Fibroblast of peridontal ligament (primary cell): ENCODE data around the gene HES1.

Source experiments
- DNase-seq: peaks from one replicate; pipeline ENCODE4 v3.0.0-alpha.2; 2010; ENCODE audit errors: extremely low read depth

HES1 gene

GRCh38 chr3:194102436-194102835, 33.5 kb upstream of the HES1 start:
- no peak for DNase-seq

DNA sequence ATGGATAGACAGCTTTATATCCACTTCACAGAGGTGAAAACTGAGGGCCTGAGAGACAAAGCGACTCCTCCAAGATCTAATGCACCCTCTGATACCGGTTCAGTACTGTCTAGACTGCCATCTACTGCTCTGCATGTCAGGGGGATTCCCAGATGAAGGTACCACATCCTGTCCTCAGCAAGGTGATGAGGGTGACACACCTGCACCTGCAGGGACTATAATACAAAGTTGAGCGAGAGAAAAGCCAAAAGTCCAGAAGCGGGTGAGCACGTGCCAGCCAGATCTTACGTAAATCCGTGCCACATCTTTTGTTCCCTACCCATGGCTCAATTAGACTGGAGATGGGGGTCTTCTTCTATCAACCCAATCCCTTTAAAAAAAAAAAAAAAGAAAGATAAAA, 32.4 kb upstream of the HES1 start:
- no peak for DNase-seq

DNA sequence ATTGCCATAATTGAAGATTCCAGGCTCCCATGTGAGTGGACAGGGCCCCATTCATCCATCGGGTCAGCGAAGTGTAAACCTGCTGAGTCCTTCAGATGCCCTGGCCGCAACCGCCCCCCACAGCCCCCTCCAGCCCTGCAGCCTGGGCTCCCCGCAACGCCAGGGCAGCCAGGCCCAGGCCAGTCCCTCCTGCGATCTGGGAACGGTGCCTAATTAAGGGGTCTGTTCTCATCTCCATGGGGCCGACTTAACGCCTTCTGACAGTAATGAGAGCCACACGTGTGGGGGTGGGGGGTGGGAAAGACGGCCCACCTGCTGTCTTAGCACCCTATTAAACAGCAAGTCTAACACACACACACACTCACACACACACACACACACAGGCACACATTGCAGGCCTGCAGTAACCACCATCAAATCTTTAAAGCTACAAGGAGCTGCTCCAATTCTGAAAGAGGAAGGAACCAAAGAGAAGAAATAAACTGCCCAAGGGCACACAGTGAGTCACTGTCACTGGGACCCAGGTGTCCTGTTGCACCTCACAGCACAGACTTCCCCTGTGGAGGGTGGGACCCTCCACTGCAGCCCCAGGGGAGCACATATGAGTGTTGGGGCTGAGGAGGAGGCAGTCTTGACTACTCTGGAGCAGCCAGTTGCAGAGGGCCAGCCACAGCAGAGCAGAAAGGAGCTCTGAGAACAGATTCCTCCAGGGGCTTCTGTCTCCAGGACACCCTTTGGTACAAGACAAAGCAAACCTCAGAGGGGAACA, 31.8 kb upstream of the HES1 start:
- DNase-seq, result no peak

- no peak for DNase-seq
These were observed 30.7 kb upstream of the HES1 start for GRCh38 chr3:194105292-194105691.

DNA sequence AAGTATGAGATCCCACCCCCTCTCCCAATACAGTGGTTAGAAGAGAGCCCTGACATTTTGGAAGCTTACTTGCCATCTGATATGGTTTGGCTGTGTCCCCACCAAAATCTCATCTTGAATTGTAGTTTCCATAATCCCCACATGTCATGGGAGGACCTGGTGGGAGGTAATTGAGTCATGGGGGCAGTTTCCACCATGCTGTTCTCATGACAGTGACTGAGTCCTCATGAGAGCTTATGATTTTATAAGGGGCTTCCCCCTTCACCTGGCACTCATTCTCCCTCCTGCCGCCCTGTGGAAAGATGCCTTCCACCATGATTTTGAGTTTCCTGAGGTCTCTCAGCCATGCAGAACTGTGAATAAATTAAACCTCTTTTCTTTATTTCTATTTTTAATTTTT, 28.8 kb upstream of the HES1 start:
- DNase-seq, result no peak

- no peak for DNase-seq
These were observed 26.6 kb upstream of the HES1 start for GRCh38 chr3:194109192-194109863.

DNA sequence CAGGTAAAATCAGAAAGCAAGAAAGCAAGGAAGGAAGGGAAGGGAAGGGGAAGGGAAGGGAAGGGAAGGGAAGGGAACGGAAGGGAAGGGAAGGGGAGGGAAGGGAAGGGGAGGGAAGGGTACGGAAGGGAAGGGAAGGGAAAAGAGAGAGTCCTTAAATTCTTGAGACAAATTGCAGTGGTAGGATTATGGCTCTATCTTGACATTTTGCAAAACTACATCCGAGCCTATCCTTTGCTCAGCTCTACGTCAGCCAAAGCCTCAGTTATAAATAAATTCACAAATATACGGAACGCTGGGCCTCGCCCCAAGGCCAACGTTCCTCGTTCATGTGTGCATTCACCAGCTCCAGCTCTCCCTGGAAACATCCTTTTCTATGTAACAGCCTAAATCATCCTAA, 25.5 kb upstream of the HES1 start:
- DNase-seq, result no peak

GRCh38 chr3:194111336-194111735, 24.6 kb upstream of the HES1 start:
- no peak for DNase-seq

DNA sequence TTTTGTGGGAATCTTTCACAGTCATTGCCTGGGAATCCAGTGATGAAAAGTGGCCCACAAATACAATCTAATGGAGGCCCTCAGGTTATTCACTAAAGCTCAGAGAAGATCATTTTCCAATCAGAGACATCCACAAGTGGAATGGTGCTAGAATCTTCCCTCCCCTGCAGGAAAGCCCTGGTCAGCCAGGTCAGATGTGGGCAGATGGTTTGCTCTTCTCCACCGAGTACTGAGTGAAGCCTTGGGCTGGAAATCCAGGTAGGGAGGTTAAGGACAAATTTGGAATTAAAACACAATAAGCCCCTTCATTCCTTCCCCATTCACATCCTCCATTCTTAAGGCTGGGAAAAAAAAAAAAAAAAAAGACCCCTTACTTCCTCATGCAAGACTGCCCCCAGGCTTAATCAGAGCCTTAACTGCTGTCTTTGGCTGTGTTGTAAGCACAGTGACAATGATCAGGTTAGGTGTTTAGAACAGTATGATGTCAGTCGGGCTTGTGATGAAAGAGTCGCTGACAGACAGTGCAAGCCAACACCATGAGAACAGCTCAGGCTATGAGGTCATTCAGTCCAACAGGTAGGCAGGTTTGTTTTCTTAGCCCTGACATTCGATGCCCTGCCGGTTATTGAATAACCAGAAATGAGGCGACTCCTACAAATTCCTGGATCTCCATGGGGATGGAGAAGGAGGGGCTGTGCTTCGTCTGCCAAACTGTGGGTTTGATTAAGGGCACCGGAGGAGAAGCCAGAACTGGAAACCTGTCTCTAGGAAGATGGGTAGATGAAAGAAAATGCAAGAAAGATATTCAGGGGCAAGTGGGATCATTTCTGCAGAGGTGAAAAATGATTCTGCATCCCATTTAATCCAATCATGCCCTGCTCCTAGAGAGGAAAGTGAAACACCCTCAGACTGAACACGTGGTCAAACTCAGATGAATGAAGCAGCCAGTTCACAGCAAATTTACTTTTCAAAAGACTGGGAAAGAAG, 23.5 kb upstream of the HES1 start:
- no peak for DNase-seq

GRCh38 chr3:194114123-194114522, 21.8 kb upstream of the HES1 start:
- DNase-seq, result no peak

DNA sequence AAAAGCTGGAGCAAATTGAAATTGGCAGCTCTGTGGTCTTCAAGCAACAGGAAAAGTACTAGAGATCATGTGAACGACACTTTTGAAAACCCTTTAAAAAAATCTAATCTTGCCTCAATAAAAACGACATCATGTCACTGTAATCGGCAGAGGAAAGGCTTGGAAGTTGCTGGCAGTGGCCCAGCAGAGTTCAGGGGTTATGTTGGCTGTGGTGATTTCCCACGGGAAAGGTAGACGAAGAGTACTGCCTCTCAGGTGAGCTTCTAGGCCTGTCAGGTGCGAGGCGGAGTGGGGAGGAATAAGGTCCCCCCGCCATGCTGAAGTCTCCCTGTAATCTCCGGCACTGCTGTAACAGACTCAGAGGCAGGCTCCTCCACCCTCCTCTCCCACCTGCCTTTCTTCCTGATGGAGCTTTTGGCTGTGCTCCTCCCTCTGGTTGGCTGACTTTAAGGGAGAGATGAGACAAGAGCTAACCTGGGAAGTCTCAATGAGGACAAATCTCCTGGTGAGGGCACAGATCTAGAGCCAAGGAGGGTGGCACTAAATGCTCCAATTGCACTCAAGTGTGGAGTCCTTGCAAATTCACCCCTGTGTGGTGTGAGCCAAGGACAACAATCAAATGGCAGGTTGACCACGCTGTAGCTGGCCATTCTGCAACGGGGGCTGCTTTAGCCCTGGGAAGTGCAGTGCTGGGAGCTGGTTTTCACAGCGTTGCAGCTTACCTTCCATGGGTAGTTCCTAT, 18.7 kb upstream of the HES1 start:
- no peak for DNase-seq

DNA sequence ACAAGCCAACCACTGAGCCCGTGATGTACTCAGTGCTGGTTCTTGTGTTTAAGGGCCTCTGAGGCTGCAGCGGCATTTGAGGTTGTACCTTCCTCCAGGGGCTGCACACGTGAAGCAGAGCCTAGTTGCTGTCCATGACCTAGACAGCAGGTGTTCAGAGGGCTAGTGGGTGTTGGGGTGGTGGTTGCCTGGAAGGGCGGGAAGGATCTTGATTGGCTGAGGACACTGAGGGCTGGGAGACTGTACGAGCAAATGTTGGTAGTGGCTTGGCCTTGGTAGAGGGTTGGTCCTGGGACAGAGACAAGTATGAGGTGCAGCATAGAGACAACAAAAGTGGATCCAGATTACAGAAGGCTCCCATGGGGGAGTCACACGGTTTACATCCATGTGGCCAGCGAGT, 17.0 kb upstream of the HES1 start:
- DNase-seq, result no peak

- DNase-seq, result no peak
These were observed 15.9 kb upstream of the HES1 start for GRCh38 chr3:194119831-194120590.

GRCh38 chr3:194120789-194121770, 14.9 kb upstream of the HES1 start:
- DNase-seq, result no peak

- DNase-seq, result no peak
These were observed 13.9 kb upstream of the HES1 start for GRCh38 chr3:194121891-194122631.

GRCh38 chr3:194123726-194124125, 12.2 kb upstream of the HES1 start:
- DNase-seq, result no peak

DNA sequence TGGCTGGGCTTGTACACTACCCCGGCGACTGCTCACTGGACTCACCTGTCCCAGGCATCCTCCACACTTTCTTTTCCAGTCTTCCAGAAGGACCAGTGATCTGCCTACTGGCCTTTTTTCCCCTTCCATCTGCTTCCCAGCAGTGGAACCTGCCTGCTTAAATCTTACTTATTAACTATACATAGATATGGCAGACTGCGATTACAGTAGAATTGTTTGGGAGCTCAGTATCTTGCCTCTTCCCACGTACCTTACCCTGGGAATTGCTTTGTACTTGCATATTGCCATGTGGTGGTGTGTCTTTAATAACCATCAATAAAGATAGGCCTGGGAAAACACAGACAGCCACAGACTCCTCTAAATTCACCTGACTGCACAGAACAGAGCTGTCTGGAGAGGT, 11.8 kb upstream of the HES1 start:
- no peak for DNase-seq

GRCh38 chr3:194125442-194125841, 10.5 kb upstream of the HES1 start:
- no peak for DNase-seq

DNA sequence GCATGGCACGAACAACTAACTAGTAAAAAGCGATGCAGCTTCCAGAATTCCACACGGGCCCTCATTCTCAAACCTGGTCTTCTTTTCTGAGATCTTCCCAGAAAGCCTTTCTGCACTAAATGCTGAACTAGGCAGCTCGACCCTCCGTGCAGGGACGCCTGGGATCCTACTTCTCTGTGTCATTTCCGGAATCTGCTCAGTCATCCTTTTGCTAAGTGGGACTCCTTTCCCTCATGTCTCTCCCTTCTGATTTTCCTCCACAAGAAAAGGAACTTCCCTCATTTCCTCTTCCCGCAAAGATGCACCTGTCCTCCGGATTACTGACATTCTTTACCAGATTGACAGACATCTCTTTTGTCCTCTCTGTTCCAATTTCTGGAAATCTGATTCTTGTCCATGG, 9.2 kb upstream of the HES1 start:
- DNase-seq, result no peak
